Measurements from ENCODE around the gene GAB1.

The GAB1 gene

DNA sequence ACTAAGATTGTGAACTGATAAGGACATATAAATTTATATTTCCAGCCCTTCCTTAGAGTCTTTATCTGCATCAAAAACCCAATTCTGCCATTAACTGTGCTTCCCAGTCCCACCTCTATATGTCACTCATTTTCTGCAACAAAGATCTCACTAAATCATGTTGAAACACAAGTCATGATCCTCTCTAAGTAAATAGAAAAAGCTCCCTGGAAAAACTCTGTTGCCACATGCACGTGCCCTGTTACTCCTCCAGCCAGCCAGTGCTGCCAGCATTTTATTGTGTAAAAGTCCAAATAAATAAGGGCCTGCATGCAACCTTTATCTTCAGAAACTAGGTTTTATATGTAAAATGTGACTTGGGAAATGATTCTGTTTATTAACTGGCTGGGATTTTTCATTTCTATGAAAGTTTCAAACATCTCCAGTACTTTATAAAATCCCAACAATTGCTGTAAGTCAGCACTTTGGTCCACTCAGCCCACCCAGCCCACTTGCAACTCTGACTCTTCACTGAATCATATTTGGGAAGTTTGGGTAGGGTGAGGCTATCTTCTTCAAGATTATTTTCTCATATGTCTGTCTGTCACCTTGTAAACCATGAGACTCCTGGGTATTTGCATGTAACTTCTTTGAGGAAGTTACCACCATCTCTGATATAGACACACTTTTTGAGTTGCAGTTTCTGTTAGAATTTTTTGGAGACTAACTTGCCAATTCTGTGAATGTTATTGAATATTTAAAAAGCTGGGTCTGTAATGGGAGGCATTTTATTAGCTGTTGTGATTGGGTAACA is 136.9 kb downstream of the GAB1 start:
- in situ Hi-C loops (cut with MboI; ENCODE audit: low sequenced_read_pairs), result no loop called here

DNA sequence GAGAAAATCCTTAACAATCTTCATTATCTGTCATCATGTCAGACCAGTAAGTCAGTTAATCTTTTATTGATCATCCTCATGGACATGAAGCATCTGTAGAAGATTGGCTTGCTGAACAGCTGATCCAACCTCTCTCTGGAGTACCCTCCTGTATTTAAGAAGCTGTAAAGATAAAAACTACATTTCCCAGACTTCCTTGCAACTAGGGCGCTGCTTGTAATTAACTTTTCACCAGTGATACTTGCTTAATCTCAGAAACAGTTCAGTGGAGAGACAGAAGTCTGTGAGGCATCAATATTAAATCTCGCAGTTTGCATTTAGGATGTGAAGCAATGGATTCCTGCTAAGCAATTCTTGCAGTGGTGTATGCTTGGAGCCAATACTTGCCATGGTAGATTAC is 140.8 kb downstream of the GAB1 start:
- in situ Hi-C loops (cut with MboI; ENCODE audit: low sequenced_read_pairs), result no loop called here

DNA sequence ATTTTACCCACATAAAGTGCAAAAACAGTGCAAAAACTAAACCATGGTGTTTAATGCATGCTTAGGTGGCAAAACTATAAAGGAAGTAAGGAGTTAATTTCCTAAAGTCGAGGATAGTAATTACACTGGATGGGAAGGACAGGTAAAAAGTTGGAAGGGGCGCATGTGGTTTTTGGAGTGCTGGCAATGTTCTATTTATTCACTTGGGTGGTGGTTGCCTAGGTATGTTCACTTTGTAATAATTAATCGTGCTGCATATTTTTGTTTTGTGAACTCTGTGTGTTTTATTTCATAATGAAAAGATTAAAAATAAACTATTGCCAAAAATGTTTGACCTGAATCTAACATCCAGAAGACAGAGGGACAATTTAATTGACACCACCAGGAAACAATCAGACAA is 144.7 kb downstream of the GAB1 start:
- in situ Hi-C loops (cut with MboI; ENCODE audit: low sequenced_read_pairs), result no loop called here

DNA sequence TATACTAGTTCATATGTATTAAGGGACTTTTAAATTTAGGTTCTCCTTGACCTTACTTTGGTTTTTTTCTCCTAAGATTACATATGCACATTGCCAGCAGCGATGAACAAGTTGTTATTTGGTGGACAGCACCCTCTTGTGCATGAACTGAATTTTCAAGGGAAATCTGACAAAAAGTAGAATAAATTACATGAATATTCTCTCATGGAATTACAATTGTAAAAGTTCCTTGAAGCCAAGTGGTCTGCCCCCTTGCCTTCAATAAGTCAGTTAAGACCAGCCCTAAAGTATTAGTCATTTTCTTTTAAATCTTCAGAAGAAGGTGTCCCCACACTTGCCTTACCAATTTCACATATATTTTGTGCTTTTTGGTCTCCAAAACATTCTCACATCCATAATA is 146.2 kb downstream of the GAB1 start:
- in situ Hi-C loops (cut with MboI; ENCODE audit: low sequenced_read_pairs), result no loop called here

DNA sequence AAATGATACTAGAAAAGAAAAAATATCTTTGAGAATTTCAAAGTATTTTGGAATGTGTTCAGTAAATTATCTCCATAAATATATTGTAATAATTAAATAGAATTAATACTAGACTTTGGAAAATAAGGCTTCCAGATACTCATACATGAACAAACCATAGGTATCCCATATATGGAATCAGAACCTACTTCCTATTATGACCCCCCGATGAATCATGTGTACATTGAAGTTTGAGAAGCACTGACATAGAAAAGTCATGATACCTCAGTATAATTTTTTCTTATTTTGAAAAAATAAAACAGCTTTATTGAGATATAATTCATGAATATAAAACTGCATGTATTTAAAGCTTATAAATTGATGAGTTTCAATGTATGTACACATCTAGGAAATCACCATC is 149.6 kb downstream of the GAB1 start:
- in situ Hi-C loops (cut with MboI; ENCODE audit: low sequenced_read_pairs), result no loop called here

DNA sequence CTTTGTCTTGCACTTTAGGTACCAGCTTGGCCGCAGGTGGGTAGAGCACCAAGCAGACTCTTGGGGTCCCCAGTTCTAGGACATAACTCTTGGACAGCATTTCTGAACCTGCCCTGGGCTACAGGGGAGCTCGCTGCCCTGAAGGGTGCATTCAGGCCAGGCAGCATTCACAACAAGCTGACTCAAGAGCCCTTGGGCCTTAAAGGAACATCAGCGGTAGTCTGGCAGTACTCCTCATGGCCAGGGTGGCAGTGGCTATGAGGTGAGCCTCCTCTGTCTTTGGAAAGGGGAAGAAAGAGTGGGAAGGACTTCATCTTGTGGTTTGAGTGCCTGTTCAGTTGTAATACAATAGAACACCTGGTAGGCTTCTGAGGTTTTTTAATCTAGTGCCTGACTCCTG is 152.0 kb downstream of the GAB1 start:
- in situ Hi-C loops (cut with MboI; ENCODE audit: low sequenced_read_pairs), result no loop called here

DNA sequence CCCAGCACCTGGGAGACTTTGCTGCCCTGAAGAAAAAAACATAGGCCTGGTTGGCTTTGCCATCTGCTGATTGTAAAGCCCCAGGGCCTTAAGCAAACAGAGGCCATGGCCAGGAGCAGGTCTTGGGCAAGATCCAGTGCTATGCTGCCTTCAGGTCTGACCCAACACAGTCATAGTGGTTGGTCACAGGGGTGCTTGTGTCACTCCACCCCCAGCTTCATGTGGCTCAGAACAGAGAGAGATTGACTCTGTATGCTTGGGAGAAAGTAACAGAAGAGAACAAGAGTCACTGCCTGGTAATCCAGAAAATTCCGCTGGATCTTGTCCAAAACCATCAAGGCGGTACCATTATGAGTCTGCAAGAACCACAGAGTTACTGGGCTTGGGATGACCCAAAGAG is 152.4 kb downstream of the GAB1 start:
- in situ Hi-C loops (cut with MboI; ENCODE audit: low sequenced_read_pairs), result no loop called here

DNA sequence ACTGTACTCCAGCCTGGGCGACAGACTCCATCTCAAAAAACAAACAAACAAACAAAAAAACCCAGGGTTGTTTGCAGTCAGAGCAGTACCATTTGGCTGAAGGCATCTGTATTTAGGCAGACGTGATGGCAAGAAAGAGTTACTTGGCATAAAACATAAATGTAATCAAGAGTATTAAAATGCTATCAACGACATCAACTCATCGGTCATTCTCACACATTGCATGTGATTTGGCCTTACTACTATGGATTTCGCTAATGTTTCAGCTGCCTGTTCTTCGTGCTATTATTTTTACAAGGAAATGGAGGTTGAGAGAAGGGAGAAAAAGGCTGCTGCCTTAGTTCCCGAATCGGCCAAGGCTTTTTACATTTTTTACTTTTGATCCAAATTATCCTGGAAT is 161.3 kb downstream of the GAB1 start:
- in situ Hi-C loops (cut with MboI; ENCODE audit: low sequenced_read_pairs), result no loop called here

DNA sequence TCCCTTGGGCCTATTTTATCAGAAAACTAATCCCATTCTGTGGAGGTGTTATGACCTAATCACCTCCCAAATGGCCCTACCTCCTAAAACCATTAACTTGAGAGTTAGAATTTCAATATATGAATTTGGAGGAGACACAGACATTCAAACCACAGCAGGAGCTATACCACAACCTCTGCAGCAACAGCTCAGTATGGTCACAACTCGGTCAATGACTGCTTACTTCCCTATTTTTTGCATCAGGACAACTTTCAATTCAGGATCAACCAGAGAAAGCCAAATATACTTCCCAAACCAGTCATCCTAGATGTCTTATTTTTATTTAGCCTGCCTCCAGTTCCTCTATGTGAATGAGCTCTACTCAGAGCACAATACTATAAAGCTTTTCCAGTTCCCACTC is 165.6 kb downstream of the GAB1 start:
- in situ Hi-C loops (cut with MboI; ENCODE audit: low sequenced_read_pairs), result no loop called here

DNA sequence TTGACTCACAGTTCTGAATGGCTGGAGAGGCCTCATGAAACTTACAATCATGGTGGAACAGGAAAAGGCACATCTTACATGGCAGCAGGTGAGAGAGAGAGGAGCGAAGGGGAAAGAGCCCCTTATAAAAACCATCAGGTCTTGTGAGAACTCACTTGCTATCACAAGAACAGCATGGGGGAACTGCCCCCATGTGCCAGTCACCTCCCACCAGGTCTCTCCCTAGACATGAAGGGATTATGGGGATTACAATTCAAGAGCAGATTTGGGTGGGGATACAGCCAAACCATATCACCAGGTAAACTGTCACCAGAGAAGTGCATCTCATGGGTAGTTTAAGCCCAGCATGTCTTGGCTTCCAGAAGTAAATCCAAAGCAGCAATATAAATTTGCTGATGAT is 169.4 kb downstream of the GAB1 start:
- in situ Hi-C loops (cut with MboI; ENCODE audit: low sequenced_read_pairs), result no loop called here

DNA sequence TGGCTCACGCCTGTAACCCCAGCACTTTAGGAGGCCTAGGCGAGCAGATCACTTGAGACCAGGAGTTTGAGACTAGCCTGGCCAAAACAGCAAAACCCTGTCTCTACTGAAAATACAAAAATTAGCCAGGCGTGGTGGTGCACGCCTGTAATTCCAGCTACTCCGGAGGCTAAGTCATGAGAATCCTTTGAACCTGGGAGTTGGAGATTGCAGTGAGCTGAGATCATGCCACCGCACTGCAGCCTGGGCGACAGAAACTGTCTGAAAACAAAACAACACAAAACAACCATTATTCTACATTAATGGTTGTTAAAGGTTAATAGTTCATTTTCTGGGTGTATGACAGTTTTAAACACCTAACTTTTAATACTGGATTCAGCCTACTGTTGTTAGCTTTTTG is 175.2 kb downstream of the GAB1 start:
- in situ Hi-C loops (cut with MboI; ENCODE audit: low sequenced_read_pairs), result no loop called here

DNA sequence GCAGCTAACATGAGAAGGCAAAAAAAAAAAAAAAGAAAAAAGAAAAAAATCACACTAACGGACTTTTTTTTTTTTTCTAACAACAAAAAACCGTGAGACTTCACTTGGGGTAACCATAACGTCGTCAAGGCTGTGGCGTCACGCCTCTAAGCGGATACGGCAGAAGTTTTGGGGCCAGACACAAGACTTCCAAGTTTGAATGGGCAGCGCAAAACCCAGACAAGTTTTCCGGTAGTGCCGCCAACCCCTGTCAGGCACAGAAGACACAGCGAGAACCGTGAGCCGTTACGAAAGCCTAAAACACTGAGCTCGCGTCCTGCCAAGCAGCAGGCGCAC is 176.3 kb downstream of the GAB1 start:
- in situ Hi-C loops (cut with MboI; ENCODE audit: low sequenced_read_pairs), result no loop called here

DNA sequence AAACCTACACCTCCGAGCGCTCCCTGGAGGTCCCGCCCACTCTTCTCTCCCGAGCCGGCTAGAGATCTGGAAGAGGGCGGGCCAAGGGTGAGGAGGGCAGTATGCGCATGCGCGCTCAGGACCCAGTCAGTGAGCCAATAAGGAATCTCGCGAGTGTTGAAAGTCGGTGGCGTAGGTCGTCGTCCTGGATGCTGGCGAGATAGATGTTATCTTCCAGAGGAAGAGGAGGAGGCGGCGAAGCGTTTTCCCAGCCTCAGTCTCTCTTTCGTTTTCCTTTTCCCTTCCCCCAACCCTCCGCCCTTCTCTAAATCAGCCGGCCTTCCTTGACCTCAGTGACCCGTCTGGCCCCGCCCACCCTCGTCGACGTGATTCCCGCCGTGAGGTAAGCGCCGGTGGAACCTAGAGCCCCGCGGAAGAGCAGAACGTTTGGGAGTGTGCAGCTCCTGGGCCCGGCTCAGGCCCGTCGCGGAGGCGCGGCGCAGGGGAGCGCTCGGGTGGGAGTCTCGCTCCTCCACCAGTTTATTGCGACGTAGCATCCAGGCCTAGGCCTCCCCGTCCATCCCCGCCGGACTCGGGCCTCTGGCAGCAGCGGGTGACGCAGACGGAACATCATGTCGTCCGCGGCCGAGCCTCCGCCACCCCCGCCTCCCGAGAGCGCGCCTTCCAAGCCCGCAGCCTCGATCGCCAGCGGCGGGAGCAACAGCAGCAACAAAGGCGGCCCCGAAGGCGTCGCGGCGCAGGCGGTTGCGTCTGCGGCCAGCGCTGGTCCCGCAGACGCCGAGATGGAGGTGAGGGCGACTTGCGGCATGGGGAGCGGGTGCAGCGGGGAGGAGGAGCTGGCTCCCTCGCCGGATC is 176.9 kb downstream of the GAB1 start, which contains the start of gene SMARCA5:
Gene SMARCA5 (plus strand): TSS at position 389 of the 855 bp plus-strand sequence. CDS start 223 bp downstream, at position 612.
- in situ Hi-C loops (cut with MboI; ENCODE audit: low sequenced_read_pairs), result no loop called here

DNA sequence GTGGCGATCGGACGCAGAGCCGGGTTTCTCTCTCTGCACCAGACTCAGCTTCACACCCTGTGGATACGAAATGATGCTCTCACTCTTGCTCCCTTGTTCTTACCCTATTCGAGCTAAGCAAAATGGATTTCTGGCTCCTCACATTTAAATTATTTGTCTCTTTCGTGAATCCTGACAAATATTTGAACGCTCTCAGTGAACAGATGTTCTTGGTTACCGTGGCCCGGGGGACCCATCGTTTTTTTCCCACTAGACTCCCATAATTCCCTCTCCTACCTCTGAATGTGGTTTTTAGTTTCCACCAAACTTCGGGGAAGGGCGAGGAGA is 177.5 kb downstream of the GAB1 start:
- in situ Hi-C loops (cut with MboI; ENCODE audit: low sequenced_read_pairs), result no loop called here

DNA sequence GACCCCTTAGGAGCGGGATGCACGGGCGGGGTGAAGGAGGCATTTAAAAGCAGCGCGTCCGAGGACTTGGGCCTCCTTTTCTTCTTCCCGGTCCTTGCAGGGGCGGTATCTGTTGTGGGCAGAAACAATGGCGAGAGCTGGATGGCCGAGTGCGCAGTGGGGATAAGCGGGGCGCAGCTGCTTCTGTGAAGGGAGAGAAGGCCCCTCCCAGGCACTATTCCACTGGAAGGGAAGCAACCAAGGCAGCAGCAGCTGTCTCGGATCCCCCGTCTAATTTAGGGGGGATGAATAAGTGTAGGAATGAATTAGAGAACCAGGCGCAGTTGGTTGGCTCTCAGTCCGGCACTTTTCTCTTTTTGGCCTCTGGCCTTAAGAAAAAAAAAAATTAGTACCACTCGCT is 177.8 kb downstream of the GAB1 start:
- in situ Hi-C loops (cut with MboI; ENCODE audit: low sequenced_read_pairs), result no loop called here

DNA sequence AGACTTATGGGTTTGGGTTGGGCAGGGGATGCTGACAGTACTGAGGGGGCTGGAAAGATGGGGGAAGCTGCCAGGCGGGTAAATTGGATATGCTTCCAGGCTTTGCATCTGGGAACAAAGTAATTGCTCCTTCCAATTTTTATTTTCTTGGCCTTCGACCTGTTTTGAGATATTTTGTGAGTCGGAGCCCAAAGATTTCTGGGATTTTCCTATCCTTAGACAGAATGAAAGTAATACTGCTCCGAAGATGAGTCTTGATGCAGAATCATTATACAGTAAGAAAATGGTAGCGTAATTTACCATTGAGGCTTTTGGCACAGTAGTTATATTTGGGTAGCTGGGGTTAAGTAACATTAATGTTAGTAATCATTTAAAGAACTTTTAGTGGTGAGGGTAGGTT is 178.2 kb downstream of the GAB1 start:
- in situ Hi-C loops (cut with MboI; ENCODE audit: low sequenced_read_pairs), result no loop called here

DNA sequence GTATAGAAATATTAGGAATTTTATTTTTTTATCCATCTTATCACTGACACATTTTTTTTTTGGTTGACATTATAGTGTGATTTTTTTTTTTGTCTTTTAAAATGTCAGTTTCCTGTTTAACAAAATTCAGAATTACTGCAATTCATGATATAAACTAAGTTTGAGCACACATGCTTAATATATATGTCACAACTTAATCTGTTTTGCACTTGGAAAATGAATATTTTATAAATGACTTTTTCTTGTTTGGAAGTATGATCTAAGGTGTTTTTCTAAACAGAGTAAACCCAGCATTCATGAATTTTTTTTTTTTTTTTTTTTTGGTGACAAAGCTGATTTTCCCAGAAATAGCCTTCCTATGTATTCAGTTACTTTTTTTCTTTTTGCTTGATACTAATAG is 179.2 kb downstream of the GAB1 start:
- in situ Hi-C loops (cut with MboI; ENCODE audit: low sequenced_read_pairs), result no loop called here

DNA sequence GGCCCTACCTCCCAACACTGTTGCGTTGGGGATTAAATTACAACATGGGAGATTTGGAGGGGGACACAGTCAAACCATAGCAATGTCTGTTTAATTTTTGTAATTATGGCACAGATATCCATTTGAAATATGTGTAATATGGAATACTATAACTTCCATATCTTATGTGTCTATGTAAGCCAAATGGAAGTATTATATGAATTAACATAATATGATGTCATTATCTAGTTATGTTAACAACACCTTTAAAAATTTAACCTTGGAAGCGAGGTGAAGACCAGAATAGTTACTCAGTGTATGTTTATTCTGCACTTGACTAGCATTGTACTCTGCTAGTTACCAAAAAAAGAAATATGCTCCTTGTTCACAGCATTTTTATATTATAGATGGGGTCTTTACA is 181.1 kb downstream of the GAB1 start:
- in situ Hi-C loops (cut with MboI; ENCODE audit: low sequenced_read_pairs), result no loop called here

Measured in HL-60/S4 treated with retinoic acid at 250 ng/mL for 4 days and 3 days (cell line).